H1 (cell line): ENCODE measurements around the gene SDF2.

ENCODE experiments used
- EZH2 ChIP-seq: fragments of 200-600 bp; sonication (generic); IDR thresholded peaks from 2 replicates; pipeline ENCODE4 v1.7.1; 2012; ENCODE audit warnings: low read depth, mild to moderate bottlenecking, moderate library complexity, low read length, inconsistent platforms; ENCODE audit not compliant: severe bottlenecking
- SIN3A ChIP-seq, 2 experiments: IDR thresholded peaks in 1 of 2; conservative IDR thresholded peaks in 1 of 2; 2 replicates each; pipeline ENCODE4 v1.6.1; 2011 to 2012; ENCODE audit warnings: low read length in 2 of 2, improper control_type of control experiment in 1 of 2, low read depth in 1 of 2, mild to moderate bottlenecking in 1 of 2
- TF ChIP-seq, protein P1 (sequence below), 3 experiments: IDR thresholded peaks; 1 replicate in 2 of 3; 2 replicates in 1 of 3; pipeline versions ENCODE4 v1.5.1 to v1.6.1; 2011; ENCODE audit warnings: low read length in 3 of 3, mild to moderate bottlenecking in 3 of 3, inconsistent platforms in 2 of 3, low read depth in 1 of 3, moderate library complexity in 1 of 3; ENCODE audit not compliant: insufficient read depth in 1 of 3; ENCODE audit errors: control extremely low read depth in 1 of 3

- TF ChIP-seq, protein P1, sequence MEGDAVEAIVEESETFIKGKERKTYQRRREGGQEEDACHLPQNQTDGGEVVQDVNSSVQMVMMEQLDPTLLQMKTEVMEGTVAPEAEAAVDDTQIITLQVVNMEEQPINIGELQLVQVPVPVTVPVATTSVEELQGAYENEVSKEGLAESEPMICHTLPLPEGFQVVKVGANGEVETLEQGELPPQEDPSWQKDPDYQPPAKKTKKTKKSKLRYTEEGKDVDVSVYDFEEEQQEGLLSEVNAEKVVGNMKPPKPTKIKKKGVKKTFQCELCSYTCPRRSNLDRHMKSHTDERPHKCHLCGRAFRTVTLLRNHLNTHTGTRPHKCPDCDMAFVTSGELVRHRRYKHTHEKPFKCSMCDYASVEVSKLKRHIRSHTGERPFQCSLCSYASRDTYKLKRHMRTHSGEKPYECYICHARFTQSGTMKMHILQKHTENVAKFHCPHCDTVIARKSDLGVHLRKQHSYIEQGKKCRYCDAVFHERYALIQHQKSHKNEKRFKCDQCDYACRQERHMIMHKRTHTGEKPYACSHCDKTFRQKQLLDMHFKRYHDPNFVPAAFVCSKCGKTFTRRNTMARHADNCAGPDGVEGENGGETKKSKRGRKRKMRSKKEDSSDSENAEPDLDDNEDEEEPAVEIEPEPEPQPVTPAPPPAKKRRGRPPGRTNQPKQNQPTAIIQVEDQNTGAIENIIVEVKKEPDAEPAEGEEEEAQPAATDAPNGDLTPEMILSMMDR (IDR thresholded peaks at IDR 0.05; ENCODE audit: control extremely low read depth in 1 of 3, insufficient read depth in 1 of 3, low read depth in 1 of 3, low read length in 3 of 3), result no peak
- TF ChIP-seq SIN3A (conservative IDR thresholded peaks at IDR 0.05 in 1 of 2, IDR thresholded peaks at IDR 0.05 in 1 of 2; ENCODE audit: low read depth in 1 of 2, low read length in 2 of 2) (no peak), EZH2 (no peak)
These were observed 13.8 kb upstream of the SDF2 start for GRCh38 chr17:28675490-28675889.
